GM18907 (cell line): ENCODE results near the gene CNOT4.
A peak's percentile ranks its signal among the peaks of the same experiment; 100 is the strongest.

Source experiments
- ATAC-seq: cut with Tn5 transposase; IDR thresholded peaks from one replicate; pipeline ENCODE4 v1.9.1; 2021; ENCODE audit warnings: mild to moderate bottlenecking, moderate library complexity; ENCODE audit not compliant: unreplicated experiment

CNOT4 gene

GRCh38 chr7:135509839-135510591 lies at the start of gene CNOT4:
Gene CNOT4 (minus strand): TSS chr7:135510102. CDS start chr7:135438331, 71,771 bp downstream.
- ATAC-seq, result peak; percentile 96

GRCh38 chr7:135558881-135559280 lies 49.0 kb upstream of the CNOT4 start:
- no peak for ATAC-seq

GRCh38 chr7:135558337-135558767 lies 48.5 kb upstream of the CNOT4 start:
- ATAC-seq, result peak; percentile 86

GRCh38 chr7:135557455-135558336 lies 47.8 kb upstream of the CNOT4 start, which contains the start of gene NUP205:
Gene NUP205 (plus strand): TSS chr7:135557917. CDS start chr7:135557945, 28 bp downstream.
- ATAC-seq, result peak; percentile 85

GRCh38 chr7:135553346-135553745 lies 43.4 kb upstream of the CNOT4 start:
- no peak for ATAC-seq

GRCh38 chr7:135552148-135552547 lies 42.2 kb upstream of the CNOT4 start:
- no peak for ATAC-seq

GRCh38 chr7:135550196-135550595 lies 40.3 kb upstream of the CNOT4 start:
- no peak for ATAC-seq

GRCh38 chr7:135541029-135541428 lies 31.1 kb upstream of the CNOT4 start:
- no peak for ATAC-seq

- ATAC-seq, result no peak
Measured at GRCh38 chr7:135539629-135540028, 29.7 kb upstream of the CNOT4 start.

- no peak for ATAC-seq
Measured at GRCh38 chr7:135538376-135538775, 28.5 kb upstream of the CNOT4 start.

GRCh38 chr7:135537905-135538304 lies 28.0 kb upstream of the CNOT4 start:
- no peak for ATAC-seq

- ATAC-seq, result no peak
Measured at GRCh38 chr7:135537453-135537852, 27.6 kb upstream of the CNOT4 start.

- ATAC-seq, result no peak
Measured at GRCh38 chr7:135536150-135536549, 26.2 kb upstream of the CNOT4 start.

GRCh38 chr7:135527025-135527424 lies 17.1 kb upstream of the CNOT4 start:
- no peak for ATAC-seq

GRCh38 chr7:135525426-135525825 lies 15.5 kb upstream of the CNOT4 start:
- ATAC-seq, result no peak

- no peak for ATAC-seq
Measured at GRCh38 chr7:135523146-135523545, 13.2 kb upstream of the CNOT4 start.

GRCh38 chr7:135522509-135522908 lies 12.6 kb upstream of the CNOT4 start:
- no peak for ATAC-seq

GRCh38 chr7:135519871-135520270 lies 10.0 kb upstream of the CNOT4 start:
- ATAC-seq, result no peak

GRCh38 chr7:135519233-135519688 lies 9.4 kb upstream of the CNOT4 start:
- no peak for ATAC-seq

- no peak for ATAC-seq
Measured at GRCh38 chr7:135518748-135519147, 8.8 kb upstream of the CNOT4 start.

- ATAC-seq, result no peak
Measured at GRCh38 chr7:135517060-135517459, 7.2 kb upstream of the CNOT4 start.

- no peak for ATAC-seq
Measured at GRCh38 chr7:135514856-135515255, 5.0 kb upstream of the CNOT4 start.
